HS-27A (cell line): ENCODE measurements around the gene PPP1R13L.
A peak's percentile ranks its signal among the peaks of the same experiment; 100 is the strongest.
"Not testable (repeated sequence)": the region's sequence is repeated elsewhere in the genome, so short reads cannot be mapped to it uniquely, and the experiment has no call there.

ENCODE experiments used
- DNase-seq: peaks from one replicate; pipeline ENCODE4 v3.0.0-alpha.2; 2012; ENCODE audit warnings: low read depth, missing footprints

Gene PPP1R13L

DNA sequence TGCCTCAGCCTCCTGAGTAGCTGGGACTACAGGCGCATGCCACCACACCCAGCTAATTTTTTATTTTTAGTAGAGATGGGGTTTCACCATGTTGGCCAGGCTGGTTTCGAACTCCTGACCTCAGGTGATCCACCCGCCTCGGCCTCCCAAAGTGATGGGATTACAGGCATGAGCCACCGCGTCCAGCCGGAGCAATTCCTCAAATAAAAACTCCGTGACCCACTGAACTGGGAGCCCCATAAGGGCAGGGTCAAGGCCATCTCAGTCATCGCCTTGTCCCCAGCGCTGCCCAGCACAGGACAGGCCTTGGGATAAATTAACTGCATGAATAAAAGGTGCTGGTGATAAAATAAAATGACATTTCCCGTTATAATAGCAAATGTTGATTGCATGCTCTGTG, 25.0 kb upstream of the PPP1R13L start:
- not testable (repeated sequence) for DNase-seq

DNA sequence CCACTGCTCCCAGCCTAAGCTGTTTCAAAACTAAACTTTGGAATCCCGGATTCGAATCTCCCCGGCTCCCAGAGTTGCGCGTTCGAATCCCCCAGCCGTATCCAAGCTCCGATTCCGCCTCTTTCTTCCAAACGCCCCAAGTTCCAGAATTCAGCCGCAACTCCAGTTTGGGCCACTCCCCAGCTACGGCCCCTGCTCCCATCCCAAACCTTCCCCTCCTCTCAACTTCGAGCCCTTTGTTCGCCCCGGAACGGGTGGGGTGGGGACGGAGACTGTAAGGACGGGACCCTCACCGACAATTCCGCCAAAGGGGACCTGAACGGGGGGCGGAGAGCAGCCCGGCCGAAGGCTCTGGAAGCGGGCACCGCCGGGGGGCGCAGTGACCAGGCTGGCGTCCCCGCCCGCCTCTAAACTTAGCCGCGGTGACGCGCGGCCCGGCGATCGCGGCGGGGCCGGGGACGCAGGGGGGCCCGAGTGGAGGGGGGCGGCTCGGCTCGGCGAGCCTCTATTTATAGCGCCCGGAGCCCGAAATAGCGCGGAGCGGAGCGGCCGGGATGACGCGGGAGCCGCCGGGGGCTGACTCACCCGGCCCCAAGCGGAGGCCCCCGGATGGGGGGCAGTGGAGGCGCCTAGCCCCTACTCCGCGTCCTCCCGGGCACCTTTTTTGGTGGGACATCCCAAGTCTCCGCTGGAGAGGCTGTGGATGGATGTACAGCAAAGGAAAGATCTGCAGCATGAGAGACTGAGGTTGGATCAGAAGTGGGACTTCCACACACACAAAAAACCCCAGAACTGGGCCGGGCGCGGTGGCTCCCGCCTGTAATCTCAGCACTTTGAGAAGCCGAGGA, 23.7 kb upstream of the PPP1R13L start:
- DNase-seq: no peak

DNA sequence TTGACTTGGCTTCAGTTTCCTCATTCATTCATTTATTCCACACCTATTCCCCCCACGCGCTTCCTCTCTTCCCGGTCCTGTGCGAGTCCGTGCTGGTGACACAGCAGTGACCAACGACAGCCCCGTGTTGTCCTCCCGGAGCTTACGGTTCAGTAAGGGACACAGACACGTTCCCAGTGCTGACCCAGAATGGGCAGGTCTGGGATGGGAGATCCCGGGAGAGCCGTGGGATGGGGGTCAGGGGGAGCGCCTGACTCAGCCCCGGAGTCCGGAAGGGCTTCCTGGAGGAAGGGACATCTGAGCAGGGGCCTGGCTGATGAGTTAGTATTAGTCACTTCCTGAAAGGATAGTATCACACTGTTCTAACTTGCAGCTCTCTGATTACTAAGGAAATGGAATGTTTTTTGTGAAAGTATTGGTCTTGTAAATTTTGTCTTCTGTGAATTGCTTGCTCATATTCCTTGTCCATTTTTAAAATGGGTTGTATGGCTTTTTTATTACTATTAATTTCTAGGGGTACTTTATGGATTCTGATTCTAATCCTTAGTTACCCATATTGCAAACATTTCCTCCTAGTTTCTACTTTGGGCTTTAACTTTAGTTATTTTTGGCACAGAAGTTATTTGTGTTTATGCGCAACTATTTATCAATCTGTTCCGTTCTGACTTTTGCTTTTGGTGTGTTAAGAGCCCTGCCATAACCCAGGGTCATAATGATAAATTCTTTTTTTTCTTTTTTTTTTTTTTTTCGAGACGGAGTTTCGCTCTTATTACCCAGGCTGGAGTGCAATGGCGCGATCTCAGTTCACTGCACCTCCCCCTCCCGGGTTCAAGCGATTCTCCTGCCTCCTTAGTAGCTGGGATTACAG, 19.6 kb upstream of the PPP1R13L start:
- DNase-seq: peak; percentile 94

DNA sequence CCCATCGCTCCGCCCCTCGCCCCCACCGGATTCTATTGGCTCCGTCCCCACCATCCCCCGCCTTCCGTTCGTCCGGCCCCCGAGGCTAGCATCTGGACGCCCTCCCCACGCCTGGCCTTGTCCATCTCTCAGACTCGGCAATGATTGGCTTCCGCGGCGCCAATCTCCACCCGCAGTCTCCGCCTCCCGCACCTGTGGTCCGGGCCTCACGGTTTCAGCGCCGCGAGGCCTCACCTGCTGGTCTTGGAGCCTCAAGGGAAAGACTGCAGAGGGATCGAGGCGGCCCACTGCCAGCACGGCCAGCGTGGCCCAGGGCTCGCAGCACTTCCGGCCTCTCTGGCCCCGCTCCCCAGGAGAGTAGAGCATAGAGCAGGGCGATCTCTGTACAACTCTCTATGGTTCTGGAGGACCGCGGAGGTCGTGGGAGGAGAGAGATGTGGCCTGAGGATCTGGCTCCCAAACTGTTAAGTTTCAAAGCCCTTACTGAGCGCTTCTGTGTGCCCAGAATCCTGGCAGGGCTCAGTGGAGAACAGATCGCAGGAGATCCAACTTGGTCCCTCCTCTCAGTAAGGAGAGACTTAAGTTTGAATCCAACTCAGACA, 18.8 kb upstream of the PPP1R13L start, which contains the start of gene ERCC1:
Gene ERCC1 (minus strand): TSS at position 329 of the 602 bp plus-strand sequence. CDS start 543 bp downstream, outside the sequence.
- peak; percentile 98 for DNase-seq

DNA sequence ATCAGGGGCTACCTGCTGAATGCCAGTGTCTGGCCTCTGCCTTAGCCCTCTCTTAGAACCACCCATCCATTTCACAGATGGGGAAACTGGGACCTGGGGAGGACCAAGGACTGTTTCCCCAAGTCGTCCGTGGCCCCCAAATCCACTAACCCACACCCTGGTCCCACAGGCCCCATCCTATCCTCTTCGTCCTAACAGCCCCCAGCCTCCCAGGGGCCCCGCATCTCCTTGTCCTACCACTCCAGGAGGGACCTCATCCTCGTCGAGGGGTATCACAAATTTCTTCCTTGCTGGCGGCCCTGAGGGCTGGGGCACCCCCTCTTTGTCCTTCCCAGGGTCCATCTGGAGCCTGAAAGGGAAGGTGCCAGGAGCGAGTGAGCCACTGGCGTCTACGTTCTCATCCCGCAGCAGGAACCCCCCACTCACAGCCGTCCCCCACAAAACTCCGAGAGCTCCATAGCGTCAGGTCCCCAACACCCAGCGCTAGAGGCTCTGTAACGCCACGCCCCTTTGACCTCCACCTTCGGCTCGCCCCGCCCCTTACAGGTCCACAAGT, 18.2 kb upstream of the PPP1R13L start:
- no peak for DNase-seq

DNA sequence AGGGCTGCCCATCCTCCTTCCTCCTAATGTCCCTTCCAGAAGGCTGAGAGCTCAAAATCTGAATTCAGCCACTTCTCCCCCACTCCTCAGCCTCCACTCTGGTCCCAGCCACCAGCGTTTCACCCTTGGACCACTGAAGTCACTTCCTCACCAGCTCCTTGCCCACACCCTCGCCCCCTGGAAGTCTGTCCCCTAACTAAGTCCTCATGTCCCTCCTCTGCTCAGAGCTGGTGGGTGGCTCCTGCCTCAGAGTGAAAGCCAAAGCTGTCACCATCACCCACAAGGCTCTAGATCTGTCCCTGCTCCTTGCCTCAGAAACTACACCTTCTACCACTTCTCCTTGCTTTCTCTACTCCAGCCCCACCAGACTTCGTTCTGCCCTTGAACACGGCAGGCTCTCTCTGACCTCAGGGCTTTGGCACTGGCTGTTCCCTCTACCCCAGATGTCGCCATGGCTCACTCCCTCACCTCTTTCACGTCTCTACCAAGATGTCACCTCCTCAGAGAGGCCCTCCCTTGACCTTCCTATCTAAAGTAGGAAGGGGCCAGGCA, 17.2 kb upstream of the PPP1R13L start:
- DNase-seq: no peak

DNA sequence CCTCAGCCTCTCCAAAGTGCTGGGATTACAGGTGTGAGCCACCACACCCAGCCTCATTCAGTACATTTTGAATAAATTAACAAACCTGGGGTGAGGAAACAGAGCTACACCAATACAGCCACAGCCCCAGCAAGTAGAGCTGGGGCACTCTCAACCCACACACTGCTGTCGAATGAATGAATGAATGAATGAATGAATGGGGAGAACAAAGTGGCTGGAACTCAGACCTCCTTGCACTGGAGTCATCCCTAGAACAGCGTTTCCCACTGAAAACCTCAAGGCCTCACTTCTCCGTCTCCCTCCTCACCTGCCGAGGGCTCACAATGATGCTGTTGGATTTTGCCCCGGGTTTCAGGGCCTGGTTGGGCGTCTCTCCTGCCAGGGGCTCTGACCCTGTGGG, 16.0 kb upstream of the PPP1R13L start:
- DNase-seq: no peak

DNA sequence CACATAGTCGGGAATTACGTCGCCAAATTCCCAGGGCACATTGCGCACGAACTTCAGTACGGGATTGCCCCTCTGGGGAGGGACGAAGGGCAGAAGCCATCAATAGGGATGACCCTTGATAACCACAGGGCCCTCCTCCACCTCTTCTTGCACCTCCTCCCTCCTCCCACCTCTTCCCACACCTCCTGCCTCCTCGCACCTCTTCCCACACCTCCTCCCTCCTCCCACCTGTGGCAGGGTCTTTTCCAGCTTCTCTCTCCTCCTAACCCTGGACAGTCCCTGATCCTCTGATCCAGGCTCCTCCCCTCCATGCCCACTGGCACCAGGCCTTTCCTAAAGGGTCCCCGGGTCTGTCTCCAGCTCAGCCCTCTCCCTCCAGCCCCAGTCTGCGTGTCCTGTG, 15.5 kb upstream of the PPP1R13L start:
- DNase-seq: no peak

DNA sequence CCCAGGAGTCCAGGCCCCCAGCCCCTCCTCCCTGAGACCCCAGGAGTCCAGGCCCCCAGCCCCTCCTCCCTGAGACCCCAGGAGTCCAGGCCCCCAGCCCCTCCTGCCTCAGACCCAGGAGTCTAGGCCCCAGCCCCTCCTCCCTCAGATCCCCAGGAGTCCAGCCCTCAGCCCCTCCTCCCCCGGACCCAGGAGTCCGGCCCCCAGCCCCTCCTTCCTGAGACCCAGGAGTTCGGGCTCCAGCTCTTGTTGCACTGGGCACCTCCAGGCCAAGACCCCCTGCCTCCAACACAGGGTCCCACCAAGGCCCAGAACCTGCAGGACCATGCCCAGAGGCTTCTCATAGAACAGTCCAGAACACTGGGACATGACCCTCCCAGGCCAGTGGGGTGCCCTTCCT, 15.0 kb upstream of the PPP1R13L start:
- no peak for DNase-seq

DNA sequence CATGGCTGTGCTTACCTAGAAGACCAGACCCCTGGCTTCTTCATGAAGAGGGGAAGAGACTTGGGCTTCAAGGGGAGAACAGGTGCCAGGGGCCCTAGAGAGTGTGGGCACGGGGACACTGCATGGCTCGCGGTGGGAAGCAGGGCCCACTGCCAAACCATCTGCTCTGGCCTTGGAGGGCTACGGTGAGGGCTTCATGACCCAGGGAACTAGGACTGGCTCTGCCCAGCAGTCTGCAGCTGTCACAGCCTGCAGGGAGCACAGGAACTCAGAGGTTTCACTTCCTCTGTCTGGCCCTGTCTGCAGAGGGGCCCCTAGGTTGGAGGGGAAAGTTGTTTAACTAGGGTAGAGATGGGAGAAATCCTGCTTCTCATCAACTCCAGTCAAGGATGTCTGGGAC, 14.5 kb upstream of the PPP1R13L start:
- no peak for DNase-seq

DNA sequence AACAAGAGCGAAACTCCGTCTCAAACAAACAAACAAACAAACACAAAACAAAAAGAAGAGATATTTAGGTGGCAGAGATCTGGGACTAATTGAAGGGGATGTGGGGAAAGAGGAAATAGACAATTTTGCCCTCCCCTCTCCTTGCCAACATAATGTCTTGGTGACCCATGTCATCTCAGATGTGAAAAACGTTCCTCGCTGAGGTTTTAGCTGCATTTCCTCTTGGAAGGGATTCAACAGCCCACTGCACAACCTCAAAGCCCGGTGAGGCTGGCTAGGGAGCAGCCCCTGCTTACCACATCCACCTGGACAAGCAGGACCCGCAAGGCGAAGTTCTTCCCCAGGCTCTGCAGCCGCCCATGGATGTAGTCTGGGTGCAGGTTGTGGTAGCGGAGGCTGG, 13.9 kb upstream of the PPP1R13L start:
- no peak for DNase-seq

DNA sequence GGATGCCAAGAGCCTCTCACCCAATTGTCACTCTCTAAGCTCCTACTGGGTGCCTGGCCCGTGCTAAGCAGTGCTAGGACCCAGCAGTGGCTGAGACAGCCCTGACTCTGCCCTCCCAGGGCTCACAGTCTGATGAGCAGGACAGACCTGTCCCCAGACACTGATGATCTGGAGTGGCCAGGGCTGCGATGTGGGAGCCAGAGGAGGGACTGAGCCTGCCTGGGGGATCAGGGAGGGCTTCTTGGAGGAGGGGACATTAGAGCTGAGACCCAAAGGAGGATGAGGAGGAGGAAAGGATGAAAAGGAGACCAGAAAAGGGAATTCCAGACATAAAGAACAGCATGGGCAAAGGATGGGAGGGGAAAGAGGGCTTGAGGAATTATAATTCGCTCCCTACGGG, 12.3 kb upstream of the PPP1R13L start:
- no peak for DNase-seq

DNA sequence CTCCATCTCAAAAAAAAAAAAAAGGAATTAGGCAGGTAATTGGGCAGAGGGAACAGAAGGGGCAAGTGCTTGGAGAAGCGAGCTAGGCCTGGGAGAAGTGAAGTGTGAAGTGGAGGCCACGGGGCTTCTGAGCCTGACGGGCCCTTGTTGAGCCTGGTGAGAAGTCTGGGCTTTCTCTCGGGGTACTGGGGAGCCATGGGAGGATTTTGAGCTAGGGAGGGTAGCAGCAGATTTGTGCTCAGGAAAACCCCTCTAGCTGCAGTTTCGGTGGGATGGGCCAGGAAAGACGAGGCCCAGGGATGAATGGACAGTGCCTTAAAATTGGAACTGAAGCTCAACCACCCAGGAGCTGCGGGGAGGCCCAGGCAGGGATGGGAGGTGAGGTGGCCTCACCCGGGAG, 9.6 kb upstream of the PPP1R13L start:
- no peak for DNase-seq

DNA sequence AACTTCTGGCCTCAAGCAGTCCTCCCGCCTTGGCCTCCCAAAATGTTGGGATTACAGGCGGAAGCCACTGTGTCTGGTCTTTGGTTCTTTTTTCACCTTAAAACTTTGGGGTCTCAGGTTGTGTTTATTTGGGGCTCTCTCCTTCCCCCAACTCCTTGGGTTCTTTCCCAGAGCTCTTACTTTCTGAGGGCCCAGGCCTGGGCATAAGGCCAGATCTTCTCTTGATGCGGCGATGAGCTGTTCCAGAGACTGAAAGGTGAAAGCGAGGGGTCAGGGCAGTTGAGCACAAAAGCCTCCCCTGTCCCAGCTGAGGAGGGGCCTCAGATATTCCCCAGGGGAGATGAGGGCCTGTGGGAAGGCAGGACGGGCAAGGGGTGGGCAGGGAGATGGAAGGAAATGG, 8.6 kb upstream of the PPP1R13L start:
- no peak for DNase-seq

DNA sequence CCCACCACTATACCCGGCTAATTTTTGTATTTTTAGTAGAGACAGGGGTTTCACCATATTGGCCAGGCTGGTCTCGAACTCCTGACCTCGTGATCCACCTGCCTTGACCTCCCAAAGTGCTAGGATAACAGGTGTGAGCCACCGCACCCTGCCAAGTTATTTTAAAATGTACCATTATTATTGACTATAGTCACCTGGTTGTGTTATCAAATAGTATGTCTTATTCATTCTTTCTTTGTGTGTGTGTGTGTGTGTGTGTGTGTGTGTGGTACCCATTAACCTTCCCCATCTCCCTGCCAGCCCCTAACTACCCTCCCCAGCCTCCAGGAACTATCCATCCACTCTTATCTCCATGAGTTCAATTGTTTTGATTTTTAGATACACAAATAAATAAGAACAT, 5.5 kb upstream of the PPP1R13L start:
- not testable (repeated sequence) for DNase-seq

DNA sequence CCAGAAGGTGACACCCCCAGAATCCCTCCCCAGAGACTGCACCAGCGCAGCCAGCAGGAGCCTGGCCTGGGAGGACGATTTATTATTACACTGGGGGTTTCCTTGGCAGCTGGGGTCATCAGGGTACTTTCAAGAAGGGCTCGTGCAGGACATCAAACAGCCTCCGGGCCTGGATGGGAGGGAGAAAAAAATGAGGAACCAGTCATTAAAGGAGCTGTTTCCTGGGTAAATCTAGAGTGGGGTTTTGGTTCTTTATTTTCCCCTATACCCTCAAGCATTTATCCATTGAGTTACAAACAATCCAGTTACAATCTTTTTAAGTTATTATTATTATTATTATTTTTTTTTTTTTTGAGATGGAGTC, 4.7 kb upstream of the PPP1R13L start:
- no peak for DNase-seq

DNA sequence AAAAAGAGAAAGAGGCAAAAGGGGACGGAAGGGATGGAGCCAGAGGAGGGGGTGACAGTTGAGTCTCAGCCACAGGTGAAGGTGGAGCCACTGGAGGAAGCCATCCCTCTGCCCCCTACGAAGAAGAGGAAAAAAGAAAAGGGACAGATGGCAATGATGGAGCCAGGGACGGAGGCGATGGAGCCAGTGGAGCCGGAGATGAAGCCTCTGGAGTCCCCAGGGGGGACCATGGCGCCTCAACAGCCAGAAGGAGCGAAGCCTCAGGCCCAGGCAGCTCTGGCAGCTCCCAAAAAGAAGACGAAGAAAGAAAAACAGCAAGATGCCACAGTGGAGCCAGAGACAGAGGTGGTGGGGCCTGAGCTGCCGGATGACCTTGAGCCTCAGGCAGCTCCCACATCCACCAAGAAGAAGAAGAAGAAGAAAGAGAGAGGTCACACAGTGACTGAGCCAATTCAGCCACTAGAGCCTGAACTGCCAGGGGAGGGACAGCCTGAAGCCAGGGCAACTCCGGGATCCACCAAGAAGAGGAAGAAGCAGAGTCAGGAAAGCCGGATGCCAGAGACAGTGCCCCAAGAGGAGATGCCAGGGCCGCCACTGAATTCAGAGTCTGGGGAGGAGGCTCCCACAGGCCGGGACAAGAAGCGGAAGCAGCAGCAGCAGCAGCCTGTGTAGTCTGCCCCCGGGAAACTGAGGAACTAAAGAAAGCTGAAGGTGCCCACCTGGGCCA, 4.1 kb upstream of the PPP1R13L start:
- no peak for DNase-seq

DNA sequence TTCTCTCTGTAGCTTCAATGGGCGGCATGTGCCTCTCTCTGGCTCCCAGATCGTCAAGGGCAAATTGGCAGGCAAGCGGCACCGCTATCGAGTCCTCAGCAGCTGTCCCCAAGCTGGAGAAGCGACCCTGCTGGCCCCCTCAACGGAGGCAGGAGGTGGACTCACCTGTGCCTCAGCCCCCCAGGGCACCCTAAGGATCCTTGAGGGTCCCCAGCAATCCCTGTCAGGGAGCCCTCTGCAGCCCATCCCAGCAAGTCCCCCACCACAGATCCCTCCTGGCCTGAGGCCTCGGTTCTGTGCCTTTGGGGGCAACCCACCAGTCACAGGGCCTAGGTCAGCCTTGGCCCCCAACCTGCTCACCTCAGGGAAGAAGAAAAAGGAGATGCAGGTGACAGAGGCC, 3.3 kb upstream of the PPP1R13L start:
- DNase-seq: no peak

DNA sequence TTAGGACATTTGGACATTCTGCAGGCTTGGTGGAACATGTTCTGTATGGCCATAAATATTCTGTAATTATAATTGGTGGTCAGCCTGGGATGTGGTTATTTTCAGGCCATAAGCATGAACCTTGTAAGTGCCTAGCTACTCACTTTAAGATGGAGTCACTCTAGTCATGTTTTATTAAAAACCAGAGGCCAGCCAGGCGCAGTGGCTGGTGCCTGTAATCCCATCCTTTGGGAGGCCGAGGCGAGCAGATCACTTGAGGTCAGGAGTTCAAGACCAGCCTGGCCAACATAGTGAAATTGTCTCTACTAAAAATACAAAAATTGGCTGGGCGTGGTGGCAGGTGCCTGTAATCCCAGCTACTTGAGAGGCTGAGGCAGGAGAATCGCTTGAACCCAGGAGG, 2.7 kb upstream of the PPP1R13L start:
- not testable (repeated sequence) for DNase-seq

DNA sequence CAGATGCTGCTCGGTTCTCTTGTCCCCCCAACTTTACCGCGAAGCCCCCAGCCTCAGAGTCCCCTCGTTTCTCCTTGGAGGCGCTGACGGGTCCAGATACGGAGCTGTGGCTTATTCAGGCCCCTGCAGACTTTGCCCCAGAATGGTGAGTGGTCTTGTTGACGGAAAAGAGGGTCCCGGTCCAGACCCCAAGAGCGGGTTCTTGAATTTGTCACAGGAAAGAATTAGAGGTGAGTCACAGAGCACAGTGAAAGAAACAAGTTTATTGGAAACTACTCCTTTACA, 2.2 kb upstream of the PPP1R13L start:
- no peak for DNase-seq

DNA sequence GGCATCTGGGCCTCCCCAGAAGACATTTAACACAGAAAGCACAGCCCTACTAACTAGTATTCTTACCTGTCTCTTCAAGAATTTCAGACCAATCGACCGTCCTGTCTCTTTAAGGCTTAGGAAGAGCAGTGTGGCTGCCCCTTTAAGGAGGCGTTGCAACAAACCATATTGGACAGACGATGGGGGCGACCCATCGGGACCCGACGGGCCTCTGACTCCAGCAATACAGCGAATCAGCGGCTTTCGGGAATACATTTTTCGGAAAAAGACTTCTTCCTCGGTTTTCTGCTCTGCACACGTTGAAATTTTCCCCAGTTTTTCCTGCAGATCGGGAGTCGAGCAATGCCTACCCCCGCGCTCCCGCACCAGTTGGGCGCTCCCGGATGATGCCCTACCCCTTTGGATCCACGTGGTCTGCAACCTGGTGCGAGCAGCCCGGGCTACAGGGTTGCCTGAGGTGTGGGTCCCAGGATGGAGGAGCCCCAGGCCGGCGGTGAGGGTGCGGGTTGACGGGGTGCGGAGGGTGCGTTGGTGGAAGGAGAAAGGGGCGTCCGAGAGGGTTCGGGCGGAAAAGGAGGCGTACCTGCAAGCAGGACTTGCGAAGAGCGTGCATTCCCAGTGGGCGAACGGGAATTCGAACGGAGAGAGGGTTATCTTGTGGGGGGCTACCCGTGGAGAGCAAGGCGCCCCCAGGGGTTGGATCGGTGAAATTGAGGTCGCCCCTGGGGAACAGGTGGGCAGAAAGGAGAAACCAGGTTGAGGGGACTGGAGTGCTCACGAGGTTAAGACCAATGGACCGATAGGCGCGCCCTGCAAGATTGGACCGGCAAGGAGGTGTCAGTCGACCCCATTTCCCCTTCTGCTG, 1.6 kb upstream of the PPP1R13L start, which contains the start of gene POLR1G:
Gene POLR1G (plus strand): TSS at position 419 of the 865 bp plus-strand sequence. CDS start 53 bp downstream, at position 472.
- DNase-seq: peak; percentile 97
